H1 (cell line): Measurements from ENCODE around the gene ZNF860. TPM values are rescaled to one million over a fixed set of nuclear protein-coding genes. Genes with fewer than 3 reads are reported as not detected.

ENCODE experiments used
- CTCF ChIA-PET: fragments of 300-600 bp; sonication (Branson Sonifier 250); formaldehyde crosslinking; loops from one replicate; lab custom pipeline; 2021; ENCODE audit not compliant: partially characterized antibody; lab: Charles Lee
- POLR2A ChIA-PET: fragments of 300-600 bp; sonication (Branson Sonifier 250); formaldehyde crosslinking; loops from one replicate; lab custom pipeline; 2021; ENCODE audit warnings: inconsistent platforms; ENCODE audit not compliant: partially characterized antibody; lab: Charles Lee
- DNase-seq, 2 experiments: peaks; one replicate each; pipeline versions ENCODE4 v3.0.0 to v3.0.0-alpha.2; 2010 to 2022; ENCODE audit warnings: low spot score in 2 of 2, low read depth in 1 of 2, mixed read lengths in 1 of 2
- FAIRE-seq: peaks from 2 replicates; lab custom pipeline; 2011; peaks lifted over from hg19 to GRCh38; lab: Jason Lieb, UNC
- H2AFZ ChIP-seq: 2 replicates; pipeline ENCODE4 v1.8.1; 2012; ENCODE audit warnings: low read length, inconsistent platforms
- H2AK5ac ChIP-seq: 2 replicates; pipeline ENCODE4 v1.6.1; 2013; ENCODE audit warnings: low read depth, low read length
- H2BK120ac ChIP-seq: replicated peaks from 2 replicates; pipeline ENCODE3; 2013; ENCODE audit warnings: low read depth, low read length, inconsistent platforms
- H2BK12ac ChIP-seq: 2 replicates; pipeline ENCODE4 v1.6.1; 2013; ENCODE audit warnings: low read depth, low read length
- H2BK15ac ChIP-seq: 2 replicates; pipeline ENCODE4 v1.6.1; 2013; ENCODE audit warnings: low read length
- H2BK20ac ChIP-seq: 2 replicates; pipeline ENCODE4 v1.6.1; 2013; ENCODE audit warnings: low read length
- H2BK5ac ChIP-seq: 2 replicates; pipeline ENCODE4 v1.6.1; 2013; ENCODE audit warnings: low read depth, low read length
- H3K14ac ChIP-seq: 2 replicates; pipeline ENCODE4 v1.6.1; 2013; ENCODE audit warnings: inconsistent platforms; ENCODE audit not compliant: insufficient read length
- H3K18ac ChIP-seq: 2 replicates; pipeline ENCODE4 v1.6.1; 2013; ENCODE audit warnings: low read length; ENCODE audit errors: extremely low read depth
- H3K23ac ChIP-seq: 2 replicates; pipeline ENCODE4 v1.6.1; 2013; ENCODE audit warnings: inconsistent platforms; ENCODE audit not compliant: insufficient read length
- H3K23me2 ChIP-seq: 2 replicates; pipeline ENCODE4 v1.6.1; 2013; ENCODE audit warnings: low read depth, low read length
- H3K27ac ChIP-seq: 2 replicates; pipeline ENCODE4 v1.6.1; 2011; ENCODE audit warnings: low read depth, low read length, inconsistent platforms
- H3K27me3 ChIP-seq, 4 experiments: replicated peaks in 1 of 4; 1 replicate in 1 of 4; 2 replicates in 3 of 4; pipeline versions ENCODE4 v1.6.1 to v1.8.1; 2011 to 2013; ENCODE audit warnings: low read length in 3 of 4, mild to moderate bottlenecking in 3 of 4, inconsistent platforms in 2 of 4, mixed read lengths in 2 of 4, moderate library complexity in 1 of 4; ENCODE audit not compliant: control insufficient read depth in 3 of 4, insufficient read depth in 3 of 4; ENCODE audit errors: extremely low read depth in 1 of 4
- H3K36me3 ChIP-seq, 4 experiments: 2 replicates each; pipeline versions ENCODE4 v1.6.1 to v1.8.1; 2011 to 2013; ENCODE audit warnings: mild to moderate bottlenecking in 4 of 4, low read length in 3 of 4, moderate library complexity in 2 of 4, control low read depth in 1 of 4, inconsistent platforms in 1 of 4; ENCODE audit not compliant: insufficient read depth in 4 of 4, control insufficient read depth in 2 of 4
- H3K4ac ChIP-seq: replicated peaks from 2 replicates; pipeline ENCODE3; 2013; ENCODE audit warnings: low read length, low read depth, mixed read lengths, inconsistent platforms; ENCODE audit not compliant: insufficient read length
- H3K4me1 ChIP-seq, 4 experiments: replicated peaks in 1 of 4; 1 replicate in 1 of 4; 2 replicates in 3 of 4; pipeline versions ENCODE4 v1.6.1 to v1.8.1; 2011 to 2013; ENCODE audit warnings: low read length in 3 of 4, inconsistent platforms in 2 of 4, mixed read lengths in 1 of 4; ENCODE audit not compliant: insufficient read depth in 4 of 4, control insufficient read depth in 3 of 4
- H3K4me2 ChIP-seq, 2 experiments: 2 replicates each; pipeline versions ENCODE4 v1.6.1 to v1.8.1; 2011 to 2013; ENCODE audit warnings: low read depth in 2 of 2, low read length in 2 of 2, control low read depth in 1 of 2, inconsistent platforms in 1 of 2, mild to moderate bottlenecking in 1 of 2; ENCODE audit not compliant: insufficient read depth in 1 of 2
- H3K4me3 ChIP-seq, 4 experiments: fragments of 200-600, 300-600 bp in 1 of 4; sonication (generic), shearing (Covaris generic), sonication (Bioruptor Twin) in 1 of 4; 2 replicates each; pipeline versions ENCODE4 v1.5.1 to v1.8.1; 2011 to 2016; ENCODE audit warnings: low read length in 4 of 4, low read depth in 3 of 4, control low read depth in 2 of 4, inconsistent platforms in 2 of 4, mild to moderate bottlenecking in 2 of 4, mixed read lengths in 1 of 4, moderate library complexity in 1 of 4; ENCODE audit not compliant: insufficient read depth in 2 of 4; ENCODE audit errors: extremely low read depth in 1 of 4
- H3K56ac ChIP-seq: replicated peaks from 2 replicates; pipeline ENCODE3; 2013; ENCODE audit warnings: low read depth, mild to moderate bottlenecking, mixed read lengths, low read length, inconsistent platforms; ENCODE audit not compliant: insufficient read length
- H3K79me1 ChIP-seq: 2 replicates; pipeline ENCODE4 v1.6.1; 2013; ENCODE audit warnings: low read depth, low read length, control low read depth
- H3K79me2 ChIP-seq, 2 experiments: 2 replicates each; pipeline versions ENCODE4 v1.6.1 to v1.8.1; 2012 to 2013; ENCODE audit warnings: low read length in 2 of 2, mild to moderate bottlenecking in 2 of 2, inconsistent platforms in 1 of 2; ENCODE audit not compliant: insufficient read depth in 2 of 2, control insufficient read depth in 1 of 2
- H3K9ac ChIP-seq, 4 experiments: replicated peaks in 1 of 4; 1 replicate in 1 of 4; 2 replicates in 3 of 4; pipeline versions ENCODE4 v1.6.1 to v1.8.1; 2011 to 2013; ENCODE audit warnings: low read depth in 3 of 4, low read length in 3 of 4, control low read depth in 2 of 4, mild to moderate bottlenecking in 2 of 4, moderate library complexity in 2 of 4, inconsistent platforms in 1 of 4; ENCODE audit errors: extremely low read depth in 1 of 4
- H3K9me3 ChIP-seq, 2 experiments: 2 replicates each; pipeline versions ENCODE4 v1.6.1 to v1.8.1; 2012 to 2013; ENCODE audit warnings: mild to moderate bottlenecking in 2 of 2, moderate library complexity in 2 of 2, control low read depth in 1 of 2, inconsistent platforms in 1 of 2, low read depth in 1 of 2, low read length in 1 of 2, mixed read lengths in 1 of 2; ENCODE audit not compliant: insufficient read depth in 2 of 2
- H4K20me1 ChIP-seq, 2 experiments: replicated peaks in 1 of 2; 2 replicates each; pipeline versions ENCODE3 to v1.8.1; 2011 to 2013; ENCODE audit warnings: inconsistent platforms in 2 of 2, low read length in 2 of 2, mild to moderate bottlenecking in 1 of 2; ENCODE audit not compliant: insufficient read depth in 2 of 2, control insufficient read depth in 1 of 2
- H4K5ac ChIP-seq: 2 replicates; pipeline ENCODE4 v1.6.1; 2013; ENCODE audit warnings: low read length, low read depth, mixed read lengths, inconsistent platforms; ENCODE audit not compliant: insufficient read length
- H4K8ac ChIP-seq: 2 replicates; pipeline ENCODE4 v1.8.0; 2013; ENCODE audit warnings: mild to moderate bottlenecking, moderate library complexity, low read length, inconsistent platforms; ENCODE audit not compliant: insufficient read depth; ENCODE audit errors: extremely low read depth
- H4K91ac ChIP-seq: replicated peaks from 2 replicates; pipeline ENCODE3; 2013; ENCODE audit warnings: low read length, mixed read lengths, inconsistent platforms; ENCODE audit not compliant: insufficient read length
- CTBP2 ChIP-seq: IDR thresholded peaks from 2 replicates; pipeline ENCODE4 v1.7.0; 2011; ENCODE audit warnings: borderline replicate concordance, mild to moderate bottlenecking, moderate library complexity, mixed read lengths, low read length; ENCODE audit not compliant: insufficient read depth, insufficient read length
- EGR1 ChIP-seq: IDR thresholded peaks from 2 replicates; pipeline ENCODE4 v1.6.1; 2011; ENCODE audit warnings: low read depth, low read length, borderline replicate concordance
- GTF2F1 ChIP-seq: IDR thresholded peaks from 2 replicates; pipeline ENCODE4 v1.6.1; 2012; ENCODE audit warnings: low read depth, low read length, improper control_type of control experiment, borderline replicate concordance
- KDM1A ChIP-seq: fragments of 200-600, 300-600 bp; sonication (generic); IDR thresholded peaks from 2 replicates; pipeline ENCODE4 v1.7.1; 2016; ENCODE audit warnings: mild to moderate bottlenecking, low read length, borderline replicate concordance
- MAX ChIP-seq: IDR thresholded peaks from 2 replicates; pipeline ENCODE4 v1.6.1; 2012; ENCODE audit warnings: inconsistent platforms
- POLR2AphosphoS5 ChIP-seq: IDR thresholded peaks from 2 replicates; pipeline ENCODE4 v1.6.1; 2011; ENCODE audit warnings: low read depth, low read length
- POU5F1 ChIP-seq: IDR thresholded peaks from 2 replicates; pipeline ENCODE4 v1.6.1; 2011; ENCODE audit warnings: low read depth, mild to moderate bottlenecking, low read length, moderate library complexity
- RAD21 ChIP-seq, 2 experiments: IDR thresholded peaks in 1 of 2; conservative IDR thresholded peaks in 1 of 2; 2 replicates each; pipeline ENCODE4 v1.6.1; 2011; ENCODE audit warnings: low read depth in 2 of 2, low read length in 2 of 2, improper control_type of control experiment in 1 of 2, inconsistent platforms in 1 of 2, mild to moderate bottlenecking in 1 of 2, moderate library complexity in 1 of 2
- SIRT6 ChIP-seq: IDR thresholded peaks from one replicate; pipeline ENCODE4 v1.7.1; 2012; ENCODE audit warnings: low read length, inconsistent platforms
- SIX5 ChIP-seq: IDR thresholded peaks from 2 replicates; pipeline ENCODE4 v1.6.1; 2011; ENCODE audit warnings: mild to moderate bottlenecking, low read depth, low read length
- SP1 ChIP-seq: IDR thresholded peaks from 2 replicates; pipeline ENCODE4 v1.6.1; 2011; ENCODE audit warnings: low read depth, low read length
- TAF1 ChIP-seq: IDR thresholded peaks from 2 replicates; pipeline ENCODE4 v1.6.1; 2011; ENCODE audit warnings: mild to moderate bottlenecking, low read depth, low read length
- TBP ChIP-seq: IDR thresholded peaks from 2 replicates; pipeline ENCODE4 v1.6.1; 2011; ENCODE audit warnings: low read depth, low read length, improper control_type of control experiment
- TEAD4 ChIP-seq: IDR thresholded peaks from 2 replicates; pipeline ENCODE4 v1.6.1; 2012; ENCODE audit warnings: low read depth, low read length, inconsistent platforms, mixed read lengths
- polyA plus RNA-seq, 7 experiments: library from polyadenylated mRNA; depleted of rRNA in 3 of 7; stranded (reverse) in 5 of 7; unstranded in 2 of 7; fragments of >200 nt in 5 of 7; fragments of 200-250 nt in 2 of 7; gene quantifications; 1 replicate in 5 of 7; 2 replicates in 1 of 7; 4 replicates in 1 of 7; pipeline versions ENCODE4 v1.2.1 to v1.2.3, GENCODE V29; 2011 to 2013; ENCODE audit warnings: missing spikeins in 2 of 7, mixed read lengths in 2 of 7
- total RNA-seq: library from RNA; stranded (reverse); fragmentation: NEBNext Ultra II Directional; extraction: Animal tissue kit (Norgen Biotek cat#: 25700); gene quantifications from 2 replicates; pipeline ENCODE4 v1.2.1, GENCODE V29; 2021

Gene ZNF860
- total and polyA plus RNA-seq, 2 of the 8 experiments (the other 6 are each of a cell fraction or from before 2014, with no cell fraction given): 3.2 to 8.6 TPM

GRCh38 chr3:31942446-31942845 lies 39.1 kb upstream of the ZNF860 start (continued):
- no peak for TF ChIP-seq SIX5
- TF ChIP-seq, all 59 proteins: peak for 0

GRCh38 chr3:31943041-31943440 lies 38.5 kb upstream of the ZNF860 start:
- no peak for DNase-seq
- H4K5ac ChIP-seq: no peak overlapping the region
- H4K91ac ChIP-seq: no peak overlapping the region
- no peak overlapping the region for H3K4me3 ChIP-seq
- no peaks in the 10 kb centered on the region for H3K9me3 ChIP-seq
- H2AFZ ChIP-seq: no peak overlapping the region
- peaks cover 2% of the 10 kb centered on the region; the same call in 1 of the 2 replicates for H3K23me2 ChIP-seq
- no peak overlapping the region for H3K4me2 ChIP-seq
- no peak overlapping the region for H3K56ac ChIP-seq
- H2BK20ac ChIP-seq: no peak overlapping the region
- H3K18ac ChIP-seq: no peak overlapping the region
- H3K14ac ChIP-seq: no peak overlapping the region
- H3K23ac ChIP-seq: no peak overlapping the region
- ChIA-PET CTCF (no interaction called here), POLR2A (no interaction called here)
- H3K4ac ChIP-seq: no peak overlapping the region
- H3K36me3 ChIP-seq: no peaks in the 10 kb centered on the region
- H4K8ac ChIP-seq: no peak overlapping the region
- H2AK5ac ChIP-seq: no peak overlapping the region
- H3K79me2 ChIP-seq: peaks cover 26 to 89% of the 10 kb centered on the region in 2 experiments
- no peaks in the 10 kb centered on the region for H3K27me3 ChIP-seq
- H3K4me1 ChIP-seq: peaks cover 2 to 25% (median 13%) of the 10 kb centered on the region in 4 experiments
- H3K27ac ChIP-seq: no peak overlapping the region
- H2BK5ac ChIP-seq: no peak overlapping the region
- no peak for FAIRE-seq
- H3K79me1 ChIP-seq: peaks cover 16% of the 10 kb centered on the region
- H2BK15ac ChIP-seq: no peak overlapping the region
- H2BK12ac ChIP-seq: no peak overlapping the region
- no peak overlapping the region for H3K9ac ChIP-seq
- H4K20me1 ChIP-seq: peaks cover 0 to 4% of the 10 kb centered on the region in 2 experiments
- no peak overlapping the region for H2BK120ac ChIP-seq
- TF ChIP-seq TAF1 (no peak), POU5F1 (no peak), TEAD4 (no peak), GTF2F1 (no peak), KDM1A (no peak), SP1 (no peak), CTBP2 (no peak), MAX (no peak), TBP (no peak), POLR2AphosphoS5 (no peak), RAD21 (IDR thresholded peaks at IDR 0.05 in 1 of 2, conservative IDR thresholded peaks at IDR 0.05 in 1 of 2; ENCODE audit: low read depth in 2 of 2, low read length in 2 of 2) (no peak), EGR1 (no peak), SIRT6 (no peak)
